NCI-H460 (cell line): ENCODE data around the gene SLC7A8. TPM values are rescaled to one million over a fixed set of nuclear protein-coding genes. Genes with fewer than 3 reads are reported as not detected.
"Not testable (repeated sequence)": the region's sequence is repeated elsewhere in the genome, so short reads cannot be mapped to it uniquely, and the experiment has no call there.

Experiments used
- DNase-seq: peaks from one replicate; pipeline ENCODE4 v3.0.0-alpha.2; 2016; ENCODE audit warnings: low read depth; ENCODE audit errors: extremely low read depth
- polyA plus RNA-seq: library from polyadenylated mRNA; depleted of rRNA; stranded (reverse); fragments of >200 nt; gene quantifications from 2 replicates; pipeline ENCODE4 v1.2.3, GENCODE V29; 2014; cell fraction: nucleus; rRNA removed
- total RNA-seq: library from RNA; depleted of rRNA; stranded (reverse); fragments of >200 nt; shearing (Covaris generic); gene quantifications from 2 replicates; pipeline ENCODE4 v1.2.3, GENCODE V29; 2014; rRNA removed

SLC7A8 gene
- total RNA-seq: 1.0 and 1.1 TPM in 2 replicates
- polyA plus RNA-seq: 0.68 TPM in 1 of 2 replicates, not detected in the other

DNA sequence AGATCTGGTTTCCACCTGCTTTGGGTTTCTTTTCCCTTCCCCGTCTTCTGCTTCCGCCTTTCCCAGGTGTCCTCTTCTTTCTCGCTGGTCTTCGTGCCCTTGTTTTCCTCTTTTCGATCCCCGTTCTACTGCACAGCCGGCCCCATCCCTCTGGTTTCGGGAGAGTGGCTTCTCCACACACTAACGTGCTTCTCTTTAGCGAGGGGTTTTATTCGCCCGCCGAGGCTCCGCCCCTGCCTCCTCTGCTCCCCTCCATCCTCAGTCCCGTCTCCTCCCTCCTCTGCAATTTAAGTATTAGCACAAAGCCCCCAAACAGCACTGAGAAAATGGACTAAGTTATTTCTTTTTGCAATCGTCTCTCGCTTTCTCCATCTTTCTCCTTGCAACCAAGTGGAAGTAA, at the start of gene SLC7A8:
SLC7A8 (minus strand) TSS at position 182 of the 400 bp plus-strand sequence. CDS start 746 bp downstream, outside the sequence.
- DNase-seq: no peak

DNA sequence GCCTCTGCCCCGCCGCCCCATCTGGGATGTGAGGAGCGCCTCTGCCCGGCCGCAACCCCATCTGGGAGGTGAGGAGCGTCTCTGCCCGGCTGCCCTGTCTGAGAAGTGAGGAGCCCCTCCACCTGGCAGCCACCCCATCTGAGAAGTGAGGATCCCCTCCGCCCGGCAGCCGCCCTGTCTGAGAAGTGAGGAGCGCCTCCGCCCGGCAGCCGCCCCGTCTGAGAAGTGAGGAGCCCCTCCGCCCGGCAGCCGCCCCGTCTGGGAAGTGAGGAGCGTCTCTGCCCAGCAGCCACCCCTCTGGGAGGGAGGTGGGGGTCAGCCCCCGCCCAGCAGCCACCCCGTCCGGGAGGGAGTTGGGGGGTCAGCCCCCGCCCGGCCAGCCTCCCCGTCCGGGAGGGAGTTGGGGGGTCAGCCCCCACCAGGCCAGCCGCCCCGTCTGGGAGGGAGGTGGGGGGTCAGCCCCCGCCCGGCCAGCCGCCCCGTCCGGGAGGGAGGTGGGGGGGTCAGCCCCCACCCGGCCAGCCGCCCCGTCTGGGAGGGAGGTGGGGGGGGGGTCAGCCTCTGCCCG, 48.9 kb upstream of the SLC7A8 start:
- not testable (repeated sequence) for DNase-seq

DNA sequence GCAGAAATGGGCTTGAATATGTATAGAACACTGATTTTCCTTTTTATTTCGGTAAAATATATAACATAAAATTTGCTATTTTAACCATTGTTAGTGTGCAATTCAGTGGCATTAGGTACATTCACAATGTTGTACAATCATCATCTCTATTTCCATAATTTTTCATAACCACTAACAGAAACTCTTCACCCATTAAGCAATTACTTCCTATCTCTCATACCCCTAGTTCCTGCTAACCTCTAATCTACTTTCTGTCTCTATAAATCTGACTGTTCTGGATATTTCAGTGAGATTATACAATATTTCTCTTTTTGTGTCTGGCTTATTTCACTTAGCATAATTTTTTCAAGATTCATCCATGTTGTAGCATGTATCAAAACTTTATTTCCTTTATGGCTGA, 45.4 kb upstream of the SLC7A8 start:
- no peak for DNase-seq

DNA sequence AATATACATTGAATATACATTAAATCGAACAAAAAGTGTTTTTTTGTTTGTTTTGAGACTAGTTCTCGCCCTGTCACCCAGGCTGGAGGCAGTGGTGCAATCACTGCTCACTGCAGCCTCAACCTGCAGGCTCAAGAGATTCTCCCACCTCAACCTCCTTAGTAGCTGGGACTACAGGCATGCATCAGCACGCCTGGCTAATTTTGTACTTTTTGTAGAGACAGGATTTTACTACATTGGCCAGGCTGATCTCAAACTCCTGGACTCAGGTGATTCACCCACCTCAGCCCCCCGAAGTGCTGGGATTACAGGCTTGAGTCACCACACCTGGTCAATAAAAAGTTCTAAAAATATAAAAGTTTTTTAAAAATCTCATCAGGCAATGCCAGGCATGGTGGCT, 44.1 kb upstream of the SLC7A8 start:
- DNase-seq: no peak

DNA sequence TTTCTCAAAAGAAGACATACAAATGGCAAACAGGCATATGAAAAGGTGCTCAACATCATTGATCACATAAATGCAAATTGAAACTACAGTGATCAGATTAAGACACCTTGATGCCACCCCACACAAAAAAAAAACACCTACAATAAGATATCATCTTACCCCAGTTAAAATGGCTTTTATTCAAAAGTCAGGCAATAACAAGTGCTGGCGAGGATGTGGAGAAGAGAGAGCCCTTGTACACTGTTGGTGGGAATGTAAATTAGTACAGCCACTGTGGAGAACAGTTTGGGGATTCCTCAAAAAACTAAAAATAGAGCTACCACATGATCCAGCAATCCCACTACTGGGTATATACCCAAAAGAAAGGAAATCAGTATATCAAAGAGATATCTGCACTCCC, 41.5 kb upstream of the SLC7A8 start:
- not testable (repeated sequence) for DNase-seq

DNA sequence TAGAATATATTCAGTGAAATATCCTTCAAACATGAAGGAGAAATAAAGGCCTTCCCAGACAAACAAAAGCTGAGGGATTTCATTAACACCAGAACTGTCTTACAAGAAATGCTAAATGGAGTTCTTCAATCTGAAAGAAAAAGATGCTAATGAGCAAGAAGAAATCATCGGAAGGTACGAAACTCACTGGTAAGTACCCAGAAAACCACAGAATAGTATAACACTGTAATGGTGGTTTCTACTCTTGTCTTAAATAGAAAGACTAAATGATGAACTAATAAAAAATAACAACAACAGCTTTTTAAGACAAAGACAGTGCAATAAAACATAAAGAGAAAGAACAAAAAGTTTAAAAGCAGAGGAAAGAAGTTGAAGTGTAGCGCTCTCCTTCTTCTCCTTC, 35.6 kb upstream of the SLC7A8 start:
- DNase-seq: no peak

DNA sequence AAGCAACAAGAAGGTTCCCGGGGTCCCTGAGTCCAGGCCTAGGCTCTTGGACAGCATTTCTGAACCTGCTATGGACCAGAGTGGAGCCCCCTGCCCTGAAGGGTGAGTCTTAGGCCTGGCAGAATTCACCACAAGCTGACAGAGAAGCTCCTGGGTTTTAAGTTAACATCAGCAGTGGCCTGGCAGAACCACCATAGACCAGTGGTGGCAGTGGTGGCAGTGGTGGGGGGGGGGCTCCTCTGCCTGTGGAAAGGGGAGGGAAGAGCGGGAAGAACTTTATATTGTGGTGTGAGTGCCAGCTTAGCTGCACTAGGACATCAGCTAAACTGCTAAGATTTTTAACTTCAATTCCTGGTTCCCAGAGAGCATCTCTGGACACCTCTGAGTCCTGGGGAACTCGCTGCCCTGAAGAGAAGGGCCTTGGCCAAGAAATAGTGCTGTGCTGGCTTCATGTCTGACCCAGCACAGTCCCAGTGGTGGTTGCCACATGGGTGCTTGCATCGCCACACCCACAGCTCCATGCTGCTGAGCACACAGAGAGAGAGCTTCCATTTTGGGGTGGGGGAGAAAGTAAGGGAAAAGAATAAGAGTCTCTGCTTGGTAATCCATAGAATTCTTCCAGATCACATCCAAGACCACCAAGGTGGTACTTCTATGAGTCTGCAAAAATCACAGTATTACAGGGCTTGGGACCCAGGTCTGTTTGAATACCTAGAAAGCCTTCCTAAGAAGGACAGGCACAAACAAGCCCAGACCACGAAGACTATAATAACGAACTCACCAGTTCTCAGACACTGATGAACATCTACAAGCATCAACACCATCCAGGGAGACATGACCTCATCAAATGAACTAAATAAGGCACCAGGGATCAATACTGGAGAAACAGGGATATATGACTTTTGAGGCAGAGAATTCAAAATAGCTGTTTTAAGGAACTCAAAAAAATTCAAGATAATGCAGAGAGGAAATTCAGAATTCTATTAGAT, 33.9 kb upstream of the SLC7A8 start:
- no peak for DNase-seq

DNA sequence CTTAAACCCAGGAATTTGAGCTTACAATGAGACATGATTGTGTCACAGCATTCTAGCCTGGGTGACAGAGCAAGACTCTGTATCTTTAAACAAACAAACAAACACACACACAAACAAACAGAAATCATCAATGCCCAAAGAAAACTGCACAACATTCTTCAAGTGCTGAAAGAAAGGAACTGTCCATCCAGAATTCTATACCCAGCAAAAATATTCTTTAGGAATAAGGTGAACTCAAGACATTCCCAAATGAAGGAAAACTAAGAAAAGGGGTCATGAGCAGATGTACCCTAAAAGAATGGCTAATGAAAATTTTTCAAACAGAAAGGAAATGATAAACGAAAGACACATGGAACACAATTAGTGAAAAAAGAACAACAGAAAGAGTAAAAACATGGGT, 32.0 kb upstream of the SLC7A8 start:
- DNase-seq: no peak

DNA sequence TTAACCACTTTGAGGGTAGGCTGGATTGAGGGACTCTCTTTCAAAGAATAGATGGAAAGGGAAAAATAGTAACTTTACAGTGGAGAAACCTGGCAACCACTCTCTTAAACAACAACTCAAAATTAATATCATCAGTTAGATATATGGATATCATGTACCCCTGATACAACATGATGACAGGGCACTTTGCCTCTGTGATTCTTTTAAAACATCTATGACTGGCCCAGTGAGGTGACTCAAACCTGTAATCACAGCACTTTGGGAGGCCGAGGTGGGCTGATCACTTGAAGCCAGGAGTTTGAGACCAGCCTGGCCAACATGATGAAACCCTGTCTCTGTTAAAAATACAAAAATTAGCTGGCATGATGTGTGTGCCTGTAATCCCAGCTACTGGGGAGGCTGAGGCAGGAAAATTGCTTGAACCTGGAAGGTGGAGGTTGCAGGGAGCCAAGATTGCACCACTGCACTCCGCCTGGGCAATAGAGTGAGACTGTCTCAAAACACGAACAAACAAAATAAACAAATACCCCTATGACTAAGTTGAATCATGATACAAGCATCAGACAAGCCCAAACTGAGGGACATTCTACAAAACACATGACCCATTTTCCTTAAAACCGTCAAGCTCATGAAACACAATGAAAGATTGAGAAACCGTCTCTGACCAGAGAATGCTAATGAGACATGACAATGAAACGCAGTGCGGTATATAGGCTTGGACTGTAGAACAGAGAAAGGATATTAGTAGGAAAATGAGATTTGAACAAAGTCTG, 26.4 kb upstream of the SLC7A8 start:
- no peak for DNase-seq

DNA sequence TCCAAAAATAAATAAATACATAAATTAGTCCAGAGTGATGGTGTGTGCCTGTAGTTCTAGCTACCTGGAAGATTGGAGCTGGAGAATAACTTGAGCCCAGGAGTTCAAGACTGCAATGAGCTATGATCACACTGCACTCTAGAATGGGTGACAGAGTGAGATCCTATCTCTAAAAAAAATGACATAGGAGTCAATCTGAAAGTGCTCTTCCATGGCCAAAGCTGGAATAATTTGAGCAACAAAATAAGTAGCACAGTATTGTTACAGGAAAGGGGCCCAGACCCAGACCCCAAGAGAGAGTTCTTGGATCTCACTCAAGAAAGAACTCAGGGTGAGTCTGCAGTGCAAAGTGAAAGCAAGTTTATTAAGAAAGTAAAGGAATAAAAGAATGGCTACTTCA, 24.9 kb upstream of the SLC7A8 start:
- DNase-seq: no peak

DNA sequence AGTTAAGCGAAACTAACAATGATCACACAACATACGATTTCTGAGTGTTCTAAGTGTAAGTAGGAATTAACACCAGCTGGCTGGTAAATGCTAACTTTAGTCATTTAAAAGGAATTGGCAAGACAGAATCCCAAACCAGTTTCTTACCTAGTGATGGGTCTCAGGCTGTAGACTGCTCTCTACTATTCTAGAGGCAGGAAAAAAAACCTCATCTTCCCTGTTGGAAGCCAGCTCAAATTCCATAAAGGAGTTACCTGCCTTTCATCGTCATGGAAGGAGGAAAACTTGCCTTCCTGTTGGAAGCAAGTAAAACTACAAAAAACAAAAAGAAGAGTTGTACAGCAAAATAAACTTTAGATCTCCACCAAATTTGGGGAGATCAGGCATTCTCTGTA, 23.7 kb upstream of the SLC7A8 start:
- DNase-seq: no peak

DNA sequence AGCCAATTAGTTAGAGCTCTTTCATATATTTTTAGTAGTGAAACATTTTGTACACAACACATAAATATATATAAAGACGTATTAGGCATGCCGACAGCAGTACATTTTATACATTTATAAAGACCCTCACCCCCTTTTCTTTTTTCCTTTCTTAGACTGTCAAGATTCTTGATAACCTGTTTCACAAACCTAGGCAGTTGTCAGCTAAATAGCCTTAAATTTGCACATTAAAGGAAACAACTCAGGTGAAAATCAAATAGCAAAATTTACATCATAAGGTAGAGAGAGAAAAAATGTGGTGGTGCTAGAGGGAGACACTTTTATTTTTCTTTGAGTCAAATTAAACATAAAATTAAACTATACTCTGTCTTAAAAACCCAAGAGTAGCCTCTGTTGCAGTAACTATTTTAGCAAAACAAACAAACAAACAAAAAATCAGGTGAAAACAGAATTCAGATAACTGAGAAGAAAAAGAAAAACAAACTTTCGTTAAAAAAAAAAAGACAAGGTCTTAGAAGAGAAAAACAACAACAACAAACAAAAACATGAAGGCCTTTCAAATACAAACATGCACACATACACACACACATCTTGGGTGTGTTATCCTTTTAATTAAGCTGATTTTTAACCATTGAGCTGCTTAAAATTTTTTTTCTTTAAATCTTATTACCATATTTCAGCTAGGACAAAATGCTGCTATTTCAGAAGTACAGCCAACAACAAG, 23.1 kb upstream of the SLC7A8 start:
- no peak for DNase-seq

DNA sequence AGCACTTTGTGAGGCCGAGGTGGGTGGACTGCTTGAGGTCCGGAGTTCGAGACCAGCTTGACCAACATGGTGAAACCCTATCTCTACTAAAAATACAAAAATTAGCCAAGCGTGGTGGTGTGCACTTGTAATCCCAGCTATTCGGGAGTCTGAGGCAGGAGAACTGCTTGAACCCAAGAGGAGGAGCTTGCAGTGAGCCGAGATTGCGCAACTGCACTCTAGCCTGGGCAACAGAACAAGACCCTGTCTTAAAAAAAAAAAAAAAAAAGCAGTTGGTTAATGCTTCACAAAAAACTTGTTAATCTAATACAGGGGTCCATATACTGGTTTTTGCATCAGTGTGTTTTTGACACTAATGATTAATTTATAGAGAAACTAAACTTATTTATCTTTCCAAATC, 18.5 kb upstream of the SLC7A8 start:
- DNase-seq: no peak

DNA sequence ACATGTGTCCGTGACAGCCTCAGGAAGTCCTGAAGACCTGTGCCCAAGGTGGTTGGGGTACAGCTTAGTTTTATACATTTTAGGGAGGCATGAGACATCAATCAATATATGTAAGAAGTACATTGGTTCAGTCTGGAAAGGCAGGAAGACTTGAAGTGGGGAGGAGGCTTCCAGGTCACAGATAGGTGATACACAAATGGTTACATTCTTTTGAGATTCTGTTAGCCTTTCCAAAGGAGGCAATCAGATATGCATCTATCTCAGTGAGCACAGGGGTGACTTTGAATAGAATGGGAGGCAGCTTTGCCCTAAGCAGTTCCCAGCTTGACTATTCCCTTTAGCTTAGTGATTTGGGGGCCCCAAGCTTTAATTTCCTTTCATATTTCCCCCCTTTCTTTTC, 15.7 kb upstream of the SLC7A8 start:
- DNase-seq: not testable (repeated sequence)

DNA sequence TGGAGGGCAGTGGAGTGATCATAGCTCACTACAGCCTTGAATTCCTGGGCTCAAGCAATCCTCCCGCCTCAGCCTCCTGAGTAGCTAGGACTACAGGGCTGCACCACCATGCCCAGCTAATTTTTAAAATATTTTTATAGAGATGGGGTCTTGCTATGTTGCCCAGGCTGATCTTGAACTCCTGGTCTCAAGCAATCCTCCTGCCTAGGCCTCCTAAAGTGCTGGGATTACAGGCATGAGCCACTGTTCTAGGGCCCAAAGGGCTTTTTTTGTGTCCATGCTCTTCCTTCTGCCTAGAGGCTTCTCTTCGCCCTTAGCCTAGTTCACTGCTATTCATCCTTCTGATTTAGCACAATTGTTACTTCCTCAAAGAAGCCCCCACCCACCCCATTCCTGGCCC, 13.0 kb upstream of the SLC7A8 start:
- DNase-seq: not testable (repeated sequence)

DNA sequence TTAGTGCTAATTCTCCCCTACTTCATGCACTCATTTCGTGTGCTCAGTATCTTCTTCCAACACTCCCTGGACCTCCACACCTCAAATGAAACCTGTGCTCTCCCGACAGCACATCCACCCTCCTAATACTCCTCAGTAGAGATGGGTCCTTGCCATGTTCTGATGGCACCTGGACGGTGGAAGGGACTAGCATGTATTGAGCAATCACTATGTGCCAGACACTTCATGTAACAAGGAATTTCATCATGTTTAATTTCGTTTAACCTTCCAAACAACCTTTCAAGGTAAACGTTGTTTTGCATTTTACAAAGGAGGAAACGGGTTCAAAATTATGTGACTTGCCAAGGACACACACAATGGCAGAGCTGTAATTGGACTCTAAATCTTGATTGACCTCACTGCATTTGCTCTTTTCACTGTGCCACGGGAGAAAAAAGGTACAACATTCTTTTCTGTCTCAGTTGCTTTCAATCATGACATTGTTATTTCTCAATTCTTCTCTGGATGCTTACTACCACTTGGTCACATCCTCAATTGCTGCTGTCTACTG, 12.2 kb upstream of the SLC7A8 start:
- no peak for DNase-seq

DNA sequence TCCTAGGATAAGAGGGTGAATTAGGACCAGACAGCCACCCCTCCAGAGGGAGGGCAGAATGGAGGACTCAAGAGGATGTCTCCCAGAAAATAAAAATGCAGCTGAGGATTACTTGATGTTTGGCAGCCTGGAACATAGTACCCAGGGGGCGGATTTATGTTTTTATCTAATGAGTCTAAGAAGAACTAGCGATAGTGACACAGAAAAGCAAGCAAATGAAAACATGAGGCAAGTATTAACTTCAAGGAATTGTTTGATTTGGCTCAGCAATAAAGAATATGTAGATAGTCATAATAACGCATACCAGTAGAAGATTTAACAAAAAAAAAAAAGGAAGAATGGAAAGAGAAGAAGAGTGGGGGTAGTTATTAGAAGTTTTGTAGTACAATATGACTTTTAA, 10.0 kb upstream of the SLC7A8 start:
- no peak for DNase-seq

DNA sequence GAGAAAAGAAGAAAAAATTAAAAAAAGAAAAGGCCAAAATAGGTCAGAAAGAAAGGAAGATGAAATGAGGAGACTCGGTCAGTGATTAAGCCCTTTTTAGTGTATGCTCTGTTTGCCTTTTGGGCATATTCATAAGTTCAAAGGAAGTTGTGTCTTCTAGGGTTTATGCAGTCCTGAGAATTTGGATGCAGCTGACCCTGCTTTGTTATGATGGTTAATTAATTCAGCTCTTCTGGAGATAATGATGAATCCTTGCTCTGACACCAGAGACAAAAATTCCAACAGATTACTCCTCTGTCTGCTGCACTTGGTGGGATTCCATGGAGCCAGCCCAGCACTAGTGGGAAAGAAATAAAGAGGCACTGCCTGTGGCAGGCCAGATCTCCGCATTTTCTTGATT, 4.5 kb upstream of the SLC7A8 start:
- no peak for DNase-seq

DNA sequence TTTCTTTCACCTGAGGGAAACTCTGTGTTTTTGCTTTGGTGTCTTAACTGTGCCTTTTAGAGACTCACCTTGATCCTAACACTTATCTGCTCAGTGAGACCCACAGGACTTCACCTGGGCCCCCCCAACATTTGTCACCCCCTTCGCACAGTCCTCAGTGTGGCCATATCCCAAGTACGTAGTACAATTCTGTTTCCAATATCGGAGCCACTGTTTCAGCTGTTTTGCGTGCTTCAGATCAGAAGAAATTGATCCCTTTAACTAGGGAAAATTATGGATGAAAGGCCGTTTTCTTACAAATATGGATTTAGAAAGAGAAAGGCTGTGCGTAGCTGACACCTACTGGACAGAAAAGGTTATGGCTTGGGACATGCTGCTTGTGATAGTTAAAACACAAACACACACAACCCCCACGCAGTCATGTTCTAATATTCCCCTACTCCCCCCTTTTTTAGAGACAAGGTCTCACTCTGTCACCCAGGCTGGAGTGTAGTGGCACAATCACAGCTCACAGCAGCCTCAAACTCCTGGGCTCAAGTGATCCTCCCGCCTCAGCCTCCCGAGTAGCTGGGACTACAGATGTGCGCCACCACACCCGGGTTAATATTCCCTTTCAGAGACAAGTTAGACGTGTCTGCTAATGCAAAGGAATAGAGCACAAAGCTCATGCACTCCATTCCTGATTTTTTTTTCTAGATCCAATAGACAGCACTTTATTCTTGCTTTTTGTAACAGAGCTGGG, 3.6 kb upstream of the SLC7A8 start:
- peak; percentile 61 for DNase-seq

DNA sequence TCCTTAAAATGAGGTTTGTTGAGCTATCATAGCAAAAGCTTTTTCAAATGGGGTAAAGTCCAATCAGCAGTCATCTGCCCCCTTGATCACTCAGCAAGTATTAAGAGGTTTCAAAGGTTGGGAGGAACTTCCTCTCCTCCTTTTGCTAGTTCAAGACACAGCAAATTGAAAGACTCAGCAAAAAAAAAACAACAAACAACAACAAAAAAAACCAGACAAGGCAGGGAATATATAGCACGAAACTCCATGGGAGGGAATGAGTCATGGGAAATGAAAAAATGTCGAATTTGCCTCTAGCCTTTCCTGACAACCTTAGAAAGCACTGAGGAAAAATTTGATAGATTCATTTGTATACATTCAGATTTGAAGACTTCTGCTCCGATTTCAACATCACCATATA, 1.6 kb upstream of the SLC7A8 start:
- DNase-seq: no peak
